Astrocyte (in vitro differentiated cells and primary cell): ENCODE measurements around the gene TNFRSF21. TPM values are rescaled to one million over a fixed set of nuclear protein-coding genes. Genes with fewer than 3 reads are reported as not detected.
"Not testable (repeated sequence)": the region's sequence is repeated elsewhere in the genome, so short reads cannot be mapped to it uniquely, and the experiment has no call there.

Source experiments
- DNase-seq: peaks from one replicate; pipeline ENCODE4 v3.0.0-alpha.2; 2010; ENCODE audit warnings: low read depth
- FAIRE-seq: peaks from 2 replicates; lab custom pipeline; 2011; peaks lifted over from hg19 to GRCh38; lab: Jason Lieb, UNC
- H2AFZ ChIP-seq: 2 replicates; pipeline ENCODE4 v1.6.0; 2012; ENCODE audit warnings: low read depth, low read length, inconsistent platforms
- H3K27ac ChIP-seq: 2 replicates; pipeline ENCODE4 v1.5.1; 2011; ENCODE audit warnings: low read depth, low read length, inconsistent platforms
- H3K27me3 ChIP-seq: 2 replicates; pipeline ENCODE4 v1.6.0; 2011; ENCODE audit warnings: low read length, inconsistent platforms; ENCODE audit not compliant: insufficient read depth
- H3K36me3 ChIP-seq: 2 replicates; pipeline ENCODE4 v1.5.1; 2011; ENCODE audit warnings: low read length, inconsistent platforms; ENCODE audit not compliant: insufficient read depth
- H3K4me1 ChIP-seq: 2 replicates; pipeline ENCODE4 v1.5.1; 2011; ENCODE audit warnings: low read length, inconsistent platforms; ENCODE audit not compliant: insufficient read depth
- H3K4me2 ChIP-seq: 2 replicates; pipeline ENCODE4 v1.6.0; 2012; ENCODE audit warnings: low read length, inconsistent platforms
- H3K4me3 ChIP-seq: 2 replicates; pipeline ENCODE4 v1.5.1; 2011; ENCODE audit warnings: low read depth, mild to moderate bottlenecking, low read length, inconsistent platforms; ENCODE audit not compliant: insufficient read depth
- H3K79me2 ChIP-seq: 2 replicates; pipeline ENCODE4 v1.6.0; 2012; ENCODE audit warnings: mild to moderate bottlenecking, low read length, inconsistent platforms; ENCODE audit not compliant: insufficient read depth
- H3K9ac ChIP-seq: 2 replicates; pipeline ENCODE4 v1.6.0; 2012; ENCODE audit warnings: mild to moderate bottlenecking, low read length, inconsistent platforms
- H3K9me3 ChIP-seq: 2 replicates; pipeline ENCODE4 v1.5.1; 2012; ENCODE audit warnings: low read depth, mild to moderate bottlenecking, low read length, inconsistent platforms; ENCODE audit not compliant: insufficient read depth
- H4K20me1 ChIP-seq: 2 replicates; pipeline ENCODE4 v1.6.0; 2012; ENCODE audit warnings: low read length, inconsistent platforms; ENCODE audit not compliant: insufficient read depth
- H3K27ac Mint-ChIP-seq: one replicate; pipeline ENCODE4 v1.8.0; 2021; ENCODE audit warnings: mild to moderate bottlenecking, mixed read lengths; ENCODE audit not compliant: unreplicated experiment
- H3K27me3 Mint-ChIP-seq: one replicate; pipeline ENCODE4 v1.8.0; 2021; ENCODE audit warnings: low read depth, mixed read lengths; ENCODE audit not compliant: unreplicated experiment
- H3K36me3 Mint-ChIP-seq: one replicate; pipeline ENCODE4 v1.8.0; 2021; ENCODE audit warnings: low read depth, mixed read lengths; ENCODE audit not compliant: unreplicated experiment
- H3K4me1 Mint-ChIP-seq: one replicate; pipeline ENCODE4 v1.8.0; 2021; ENCODE audit warnings: low read depth, mixed read lengths; ENCODE audit not compliant: unreplicated experiment
- H3K4me3 Mint-ChIP-seq: one replicate; pipeline ENCODE4 v1.8.0; 2021; ENCODE audit warnings: mild to moderate bottlenecking, moderate library complexity, mixed read lengths; ENCODE audit not compliant: unreplicated experiment
- H3K9me3 Mint-ChIP-seq: one replicate; pipeline ENCODE4 v1.8.0; 2021; ENCODE audit warnings: mild to moderate bottlenecking, mixed read lengths; ENCODE audit not compliant: unreplicated experiment
- EZH2 ChIP-seq: IDR thresholded peaks from 2 replicates; pipeline ENCODE4 v1.6.1; 2012; ENCODE audit warnings: mild to moderate bottlenecking, low read length, inconsistent platforms; ENCODE audit not compliant: insufficient read depth
- total RNA-seq: library from RNA; stranded (reverse); gene quantifications from 2 replicates; pipeline ENCODE4 v1.2.1, GENCODE V29; 2021
- TF ChIP-seq, protein P1 (sequence below): IDR thresholded peaks from 2 replicates; pipeline ENCODE4 v1.5.1; 2011; ENCODE audit warnings: low read depth, mild to moderate bottlenecking, inconsistent platforms, low read length, moderate library complexity; ENCODE audit not compliant: insufficient read depth

Gene TNFRSF21
- total RNA-seq, 1 donor from 2014 or later: 244 TPM

DNA sequence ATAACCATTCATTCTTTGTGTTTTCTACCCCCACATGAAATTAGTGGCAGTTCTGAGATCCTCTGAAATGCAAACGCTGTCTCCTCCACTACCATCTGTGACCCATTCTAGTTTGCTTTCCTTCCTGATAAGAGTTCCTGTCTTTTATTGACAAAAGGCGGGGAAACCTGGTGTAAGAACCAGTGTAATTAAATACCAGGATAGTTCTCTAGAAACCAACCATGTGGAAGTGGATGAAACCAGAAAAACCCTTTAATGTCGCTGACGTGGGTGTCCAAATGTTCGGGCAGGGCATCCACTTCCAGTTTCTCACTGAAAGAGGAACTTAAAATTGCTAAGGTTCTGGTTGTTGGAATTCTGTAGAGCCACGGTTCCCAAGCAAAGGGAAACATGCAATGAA lies 79.1 kb downstream of the TNFRSF21 start:
- H3K27ac ChIP-seq: no peak overlapping the region
- no peaks in the 10 kb centered on the region for H3K4me1 ChIP-seq
- Mint-ChIP-seq H3K36me3 (peaks cover 29% of the 10 kb centered on the region), H3K27me3 (no peaks in the 10 kb centered on the region), H3K9me3 (no peaks in the 10 kb centered on the region), H3K4me1 (peaks cover 9% of the 10 kb centered on the region), H3K27ac (no peak overlapping the region), H3K4me3 (no peak overlapping the region)
- DNase-seq: no peak
- H3K27me3 ChIP-seq: no peaks in the 10 kb centered on the region
- no peaks in the 10 kb centered on the region for H3K36me3 ChIP-seq
- TF ChIP-seq EZH2: no peak
- TF ChIP-seq, protein P1, sequence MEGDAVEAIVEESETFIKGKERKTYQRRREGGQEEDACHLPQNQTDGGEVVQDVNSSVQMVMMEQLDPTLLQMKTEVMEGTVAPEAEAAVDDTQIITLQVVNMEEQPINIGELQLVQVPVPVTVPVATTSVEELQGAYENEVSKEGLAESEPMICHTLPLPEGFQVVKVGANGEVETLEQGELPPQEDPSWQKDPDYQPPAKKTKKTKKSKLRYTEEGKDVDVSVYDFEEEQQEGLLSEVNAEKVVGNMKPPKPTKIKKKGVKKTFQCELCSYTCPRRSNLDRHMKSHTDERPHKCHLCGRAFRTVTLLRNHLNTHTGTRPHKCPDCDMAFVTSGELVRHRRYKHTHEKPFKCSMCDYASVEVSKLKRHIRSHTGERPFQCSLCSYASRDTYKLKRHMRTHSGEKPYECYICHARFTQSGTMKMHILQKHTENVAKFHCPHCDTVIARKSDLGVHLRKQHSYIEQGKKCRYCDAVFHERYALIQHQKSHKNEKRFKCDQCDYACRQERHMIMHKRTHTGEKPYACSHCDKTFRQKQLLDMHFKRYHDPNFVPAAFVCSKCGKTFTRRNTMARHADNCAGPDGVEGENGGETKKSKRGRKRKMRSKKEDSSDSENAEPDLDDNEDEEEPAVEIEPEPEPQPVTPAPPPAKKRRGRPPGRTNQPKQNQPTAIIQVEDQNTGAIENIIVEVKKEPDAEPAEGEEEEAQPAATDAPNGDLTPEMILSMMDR: no peak
- FAIRE-seq: no peak
- H3K4me3 ChIP-seq: no peak overlapping the region
- H3K4me2 ChIP-seq: no peak overlapping the region
- no peak overlapping the region for H3K9ac ChIP-seq
- no peak overlapping the region for H2AFZ ChIP-seq
- H3K9me3 ChIP-seq: no peaks in the 10 kb centered on the region
- H3K79me2 ChIP-seq: no peaks in the 10 kb centered on the region
- no peaks in the 10 kb centered on the region for H4K20me1 ChIP-seq

DNA sequence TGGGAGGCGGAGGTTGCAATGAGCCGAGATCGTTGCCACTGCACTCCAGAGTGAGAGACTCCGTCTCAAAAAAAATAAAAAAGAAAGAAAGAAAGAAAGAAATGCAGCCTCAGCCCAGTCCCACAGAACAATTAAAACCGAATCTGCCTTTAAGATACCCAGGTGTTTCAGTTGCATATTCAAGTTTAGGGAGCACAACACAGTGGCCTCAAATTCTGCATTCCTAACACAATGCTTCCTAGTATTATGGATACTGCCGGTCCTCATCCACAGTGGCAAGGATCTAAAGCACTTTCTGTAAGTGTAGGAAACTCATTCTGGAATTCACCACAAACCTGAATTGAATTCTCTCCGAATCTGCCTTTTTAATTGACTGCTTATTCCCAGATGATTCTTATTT lies 80.5 kb downstream of the TNFRSF21 start:
- H3K27ac Mint-ChIP-seq: no peak overlapping the region
- H3K27me3 ChIP-seq: no peaks in the 10 kb centered on the region
- H3K9me3 Mint-ChIP-seq: no peaks in the 10 kb centered on the region
- H3K4me3 ChIP-seq: no peak overlapping the region
- H4K20me1 ChIP-seq: no peaks in the 10 kb centered on the region
- peaks cover 25% of the 10 kb centered on the region for H3K36me3 Mint-ChIP-seq
- H3K4me1 ChIP-seq: no peaks in the 10 kb centered on the region
- no peak overlapping the region for H3K9ac ChIP-seq
- H3K4me3 Mint-ChIP-seq: no peak overlapping the region
- TF ChIP-seq EZH2: no peak
- TF ChIP-seq, protein P1: no peak
- no peaks in the 10 kb centered on the region for H3K9me3 ChIP-seq
- DNase-seq: no peak
- H3K4me2 ChIP-seq: no peak overlapping the region
- H3K36me3 ChIP-seq: no peaks in the 10 kb centered on the region
- no peak overlapping the region for H2AFZ ChIP-seq
- H3K27me3 Mint-ChIP-seq: no peaks in the 10 kb centered on the region
- peaks cover 3% of the 10 kb centered on the region for H3K4me1 Mint-ChIP-seq
- H3K27ac ChIP-seq: no peak overlapping the region
- no peaks in the 10 kb centered on the region for H3K79me2 ChIP-seq
- no peak for FAIRE-seq

DNA sequence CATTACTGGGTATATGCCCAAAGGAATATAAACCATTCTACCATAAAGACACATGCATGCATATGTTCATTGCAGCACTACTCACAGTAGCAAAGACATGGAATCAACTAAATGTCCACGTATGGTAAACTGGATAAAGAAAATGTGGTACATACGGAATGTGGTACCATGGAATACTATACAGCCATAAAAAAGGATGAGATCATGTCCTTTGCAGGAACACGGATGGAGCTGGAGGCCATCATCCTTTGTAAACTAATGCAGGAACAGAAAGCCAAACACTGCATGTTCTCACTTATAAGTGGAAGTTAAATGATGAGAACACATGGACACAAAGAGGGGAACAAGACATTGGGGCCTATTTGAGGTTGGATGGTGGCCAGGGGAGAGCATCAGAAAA lies 81.6 kb downstream of the TNFRSF21 start:
- not testable (repeated sequence) for H3K4me1 Mint-ChIP-seq, DNase-seq, H3K27me3 ChIP-seq, H3K4me3 ChIP-seq, H2AFZ ChIP-seq, FAIRE-seq, H3K9me3 Mint-ChIP-seq, H4K20me1 ChIP-seq, H3K4me3 Mint-ChIP-seq, H3K9me3 ChIP-seq, H3K27me3 Mint-ChIP-seq, H3K4me2 ChIP-seq, H3K36me3 ChIP-seq, H3K9ac ChIP-seq, H3K27ac Mint-ChIP-seq, H3K79me2 ChIP-seq, H3K27ac ChIP-seq, H3K4me1 ChIP-seq
- peaks cover 20% of the 10 kb centered on the region for H3K36me3 Mint-ChIP-seq

DNA sequence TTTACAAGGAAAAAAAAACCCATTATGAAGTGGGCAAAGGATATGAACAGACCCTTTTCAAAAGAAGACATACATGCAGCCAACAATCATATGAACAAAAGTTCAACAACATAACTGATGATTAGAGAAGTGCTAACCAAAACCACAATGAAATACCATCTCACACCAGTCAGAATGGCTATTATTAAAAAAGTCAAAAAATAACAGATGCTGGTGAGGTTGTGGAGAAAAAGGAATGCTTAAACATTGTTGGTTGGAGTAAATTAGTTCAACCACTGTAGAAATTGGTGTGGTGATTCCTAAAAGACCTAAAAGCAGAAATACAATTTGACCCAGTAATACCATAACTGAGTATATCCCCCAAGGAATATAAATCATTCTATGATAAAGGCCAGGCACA lies 86.5 kb downstream of the TNFRSF21 start:
- not testable (repeated sequence) for H3K4me1 Mint-ChIP-seq, H3K27me3 Mint-ChIP-seq, H3K79me2 ChIP-seq, FAIRE-seq, H3K9ac ChIP-seq, H3K4me1 ChIP-seq, H3K9me3 ChIP-seq, H3K4me3 ChIP-seq, H3K27ac ChIP-seq, H3K36me3 ChIP-seq, H3K27me3 ChIP-seq, H3K9me3 Mint-ChIP-seq, H2AFZ ChIP-seq, H4K20me1 ChIP-seq, H3K4me2 ChIP-seq, H3K36me3 Mint-ChIP-seq
- Mint-ChIP-seq H3K4me3 (peak overlapping the region; percentile 16), H3K27ac (peak overlapping the region; percentile 19)
- peak; percentile 73 for DNase-seq
